ENCODE results near the gene ZNF738. TPM values are rescaled to one million over a fixed set of nuclear protein-coding genes. Genes with fewer than 3 reads are reported as not detected.

Gene ZNF738
- total and polyA plus RNA-seq, 2 donors (not counting 1 experiment from before 2014, with no cell fraction given) = 7.0 to 27.1 TPM

Other genes with a start within 250 kb of the ZNF738 start
- 40.7 and 50.0 TPM in 2 replicates for gene ZNF431, start 217.0 kb upstream of the ZNF738 start, total RNA-seq
- 19.8 and 22.3 TPM in 2 replicates for gene ZNF431, start 217.0 kb upstream of the ZNF738 start, polyA plus RNA-seq
- gene ZNF708, start 29.6 kb upstream of the ZNF738 start, total RNA-seq = 37.7 and 38.2 TPM in 2 replicates
- 6.2 and 11.7 TPM in 2 replicates for gene ZNF708, start 29.6 kb upstream of the ZNF738 start, polyA plus RNA-seq
- 79.0 and 85.3 TPM in 2 replicates for gene ZNF493, start 38.1 kb downstream of the ZNF738 start, total RNA-seq
- 11.2 and 12.6 TPM in 2 replicates for gene ZNF493, start 38.1 kb downstream of the ZNF738 start, polyA plus RNA-seq
- gene ZNF429, start 146.6 kb downstream of the ZNF738 start, total RNA-seq = 23.2 and 29.4 TPM in 2 replicates
- 9.1 and 15.8 TPM in 2 replicates for gene ZNF429, start 146.6 kb downstream of the ZNF738 start, polyA plus RNA-seq

Data from B cell (primary cell).